ENCODE data around the gene SEMA3A.
A peak's percentile ranks its signal among the peaks of the same experiment; 100 is the strongest.
"Not testable (repeated sequence)": the region's sequence is repeated elsewhere in the genome, so short reads cannot be mapped to it uniquely, and the experiment has no call there.

Gene SEMA3A

DNA sequence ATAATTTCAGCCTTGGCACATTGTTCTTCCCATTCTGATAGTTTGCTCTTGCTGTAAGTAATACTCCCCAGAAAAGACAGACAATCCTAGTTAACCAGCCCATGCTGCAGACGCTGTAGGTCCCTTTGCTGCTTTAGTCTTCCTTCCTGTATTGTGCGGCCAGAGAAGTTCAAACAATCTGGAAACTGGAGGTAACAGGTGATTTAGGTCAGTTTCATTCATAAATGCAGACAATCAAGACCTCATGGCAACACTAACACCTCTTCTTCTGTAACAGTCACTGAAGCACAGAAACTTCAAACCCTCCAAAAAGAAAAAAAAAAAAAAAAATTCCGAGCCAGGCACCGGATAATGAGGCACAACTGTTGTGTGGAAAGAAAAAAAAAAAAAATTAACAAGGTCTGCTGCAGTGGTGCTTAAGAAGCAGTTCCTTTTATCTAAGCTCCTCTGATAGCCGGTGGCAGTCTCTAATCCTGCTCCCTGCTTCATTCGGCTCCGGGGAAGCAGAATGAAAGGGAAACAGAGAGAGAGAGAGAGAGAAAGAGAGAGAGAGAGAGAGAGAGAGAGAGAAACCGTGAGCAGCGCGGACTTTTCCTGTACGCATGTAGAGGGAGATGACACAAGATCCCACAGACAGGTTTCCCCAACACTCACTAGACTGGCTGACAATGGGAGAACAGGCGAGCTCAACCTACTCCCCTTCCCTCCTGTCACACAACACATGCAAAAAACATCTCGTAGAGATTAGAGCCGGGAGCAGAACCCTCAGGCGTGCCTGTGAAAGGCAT is at the start of gene SEMA3A:
SEMA3A (minus strand) TSS at position 306 of the 788 bp plus-strand sequence; CDS start at position 103, 203 bp downstream.
- peak; percentile 78 for DNase-seq
- in situ Hi-C loops (cut with MboI; ENCODE audit: low pct_unique_long_range_greater_than_20kb, low sequenced_read_pairs): no loop called here

DNA sequence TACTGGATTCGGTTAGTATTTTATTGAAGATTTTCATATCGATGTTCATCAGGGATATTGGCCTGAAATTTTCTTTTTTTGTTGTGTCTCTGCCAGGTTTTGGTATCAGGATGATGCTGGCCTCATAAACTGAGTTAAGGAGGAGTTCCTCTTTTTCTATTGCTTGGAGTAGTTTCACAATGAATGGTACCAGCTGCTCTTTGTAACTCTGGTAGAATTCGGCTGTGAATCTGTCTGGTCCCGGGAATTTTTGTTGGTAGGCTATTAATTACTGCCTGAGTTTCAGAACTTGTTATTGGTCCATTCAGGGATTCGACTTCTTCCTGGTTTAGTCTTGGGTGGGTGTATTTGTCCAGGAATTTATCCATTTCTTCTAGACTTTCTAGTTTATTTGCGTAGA is 48.4 kb upstream of the SEMA3A start:
- DNase-seq; in situ Hi-C loops (cut with MboI; ENCODE audit: low pct_unique_long_range_greater_than_20kb, low sequenced_read_pairs): not testable (repeated sequence)

DNA sequence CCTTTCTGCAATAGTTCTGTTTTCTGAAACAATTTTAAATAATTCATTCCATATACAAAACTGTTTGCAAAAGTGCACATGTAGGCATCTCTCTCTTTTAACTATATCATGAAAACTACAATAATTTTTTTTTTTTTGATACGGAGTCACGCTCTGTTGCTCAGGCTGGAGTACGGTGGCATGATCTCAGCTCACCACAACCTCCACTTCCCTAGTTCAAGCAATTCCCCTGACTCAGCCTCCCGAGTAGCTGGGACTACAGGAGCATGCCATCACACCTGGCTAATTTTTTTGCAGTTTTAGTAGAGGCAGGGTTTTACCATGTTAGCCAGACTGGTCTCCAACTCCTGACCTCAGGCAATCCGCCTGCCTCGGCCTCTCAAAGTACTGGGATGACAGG is 44.0 kb upstream of the SEMA3A start:
- in situ Hi-C loops (cut with MboI; ENCODE audit: low pct_unique_long_range_greater_than_20kb, low sequenced_read_pairs): no loop called here
- no peak for DNase-seq

DNA sequence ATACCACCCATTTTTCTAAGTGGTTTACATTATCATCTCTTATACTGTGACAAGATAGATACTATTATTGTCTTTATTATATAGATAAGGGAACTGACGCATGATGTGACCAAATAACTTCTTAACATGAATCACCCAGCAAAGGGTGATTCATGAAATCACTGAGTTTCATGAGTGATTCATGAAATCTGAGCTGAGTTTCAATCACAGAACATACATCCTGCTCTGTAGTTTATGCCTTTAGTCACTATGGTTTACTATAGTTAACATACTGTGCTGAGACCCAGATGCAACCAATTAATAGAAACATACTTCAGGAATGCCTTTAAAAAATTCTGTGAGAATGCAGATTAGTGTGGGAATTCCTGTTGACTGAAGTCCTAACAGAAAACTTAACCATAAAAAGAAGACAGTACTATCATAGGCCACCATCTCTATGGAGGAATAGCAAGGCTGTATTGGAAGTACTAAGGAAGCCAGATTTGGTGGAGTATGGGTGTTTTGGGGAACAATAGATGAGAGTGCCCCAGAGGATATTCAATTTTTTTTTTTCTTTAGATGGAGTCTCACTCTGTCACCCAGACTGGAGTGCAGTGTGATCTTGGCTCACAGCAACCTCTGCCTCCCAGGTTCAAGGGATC is 43.1 kb upstream of the SEMA3A start:
- in situ Hi-C loops (cut with MboI; ENCODE audit: low pct_unique_long_range_greater_than_20kb, low sequenced_read_pairs): no loop called here
- no peak for DNase-seq

DNA sequence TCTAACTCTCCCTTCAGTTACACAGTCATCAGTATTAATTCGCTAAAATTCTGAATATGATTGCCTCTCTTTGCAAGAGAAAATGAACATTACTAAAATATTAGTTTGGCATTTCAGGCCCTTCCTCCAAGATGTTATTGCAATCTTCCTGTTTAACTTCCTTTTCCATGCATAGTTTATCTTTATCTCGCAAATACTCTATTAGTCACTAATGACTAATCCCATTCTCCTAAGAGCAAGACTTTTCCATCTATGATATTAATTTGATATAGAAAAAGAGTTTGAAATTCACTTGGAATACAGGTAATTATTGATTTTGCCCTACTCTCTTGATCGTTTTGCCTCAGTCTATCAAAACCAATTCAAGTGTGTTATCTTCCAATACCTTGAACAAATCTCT is 41.8 kb upstream of the SEMA3A start:
- in situ Hi-C loops (cut with MboI; ENCODE audit: low pct_unique_long_range_greater_than_20kb, low sequenced_read_pairs): no loop called here
- DNase-seq: no peak

DNA sequence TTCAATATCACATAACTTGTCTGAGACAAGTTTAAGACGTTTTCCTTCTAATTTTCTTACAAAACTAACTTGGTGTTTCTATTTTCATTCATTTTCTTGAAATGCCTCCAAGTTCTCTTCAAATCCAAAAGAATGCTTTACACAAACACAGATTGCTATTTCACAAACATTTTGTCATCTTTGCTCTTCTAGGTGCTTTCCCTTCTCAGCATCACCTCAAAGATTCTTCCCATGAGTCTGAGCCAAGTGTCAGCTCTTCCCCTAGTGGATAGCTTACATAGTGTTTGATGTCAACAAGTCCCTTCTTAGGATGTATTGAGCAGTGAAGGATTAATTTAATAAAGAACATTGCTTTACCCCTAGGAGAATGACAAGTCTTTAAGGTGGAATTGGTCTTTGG is 38.1 kb upstream of the SEMA3A start:
- in situ Hi-C loops (cut with MboI; ENCODE audit: low pct_unique_long_range_greater_than_20kb, low sequenced_read_pairs): no loop called here

DNA sequence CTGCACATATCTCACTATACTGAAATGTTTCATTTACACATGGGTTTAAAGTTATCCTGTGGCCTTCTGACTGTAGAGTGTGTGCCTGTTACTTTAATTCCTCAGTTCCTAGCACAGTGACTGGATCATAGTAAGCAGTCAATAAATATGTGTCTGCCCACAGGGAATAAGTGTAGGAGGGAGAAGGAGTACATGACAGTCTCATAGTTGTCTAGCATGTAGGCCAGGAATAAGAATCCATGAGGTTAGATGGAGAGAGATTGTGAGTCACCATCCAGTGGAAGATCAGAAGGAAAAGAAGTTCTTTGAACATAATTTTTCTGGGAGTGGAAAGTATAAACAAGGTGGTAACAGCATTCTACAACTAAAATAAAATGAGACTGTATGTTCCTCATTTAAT is 36.6 kb upstream of the SEMA3A start:
- no peak for DNase-seq
- in situ Hi-C loops (cut with MboI; ENCODE audit: low pct_unique_long_range_greater_than_20kb, low sequenced_read_pairs): no loop called here

More for the DNA sequence above, 38.1 kb upstream of the SEMA3A start:
- no peak for DNase-seq

DNA sequence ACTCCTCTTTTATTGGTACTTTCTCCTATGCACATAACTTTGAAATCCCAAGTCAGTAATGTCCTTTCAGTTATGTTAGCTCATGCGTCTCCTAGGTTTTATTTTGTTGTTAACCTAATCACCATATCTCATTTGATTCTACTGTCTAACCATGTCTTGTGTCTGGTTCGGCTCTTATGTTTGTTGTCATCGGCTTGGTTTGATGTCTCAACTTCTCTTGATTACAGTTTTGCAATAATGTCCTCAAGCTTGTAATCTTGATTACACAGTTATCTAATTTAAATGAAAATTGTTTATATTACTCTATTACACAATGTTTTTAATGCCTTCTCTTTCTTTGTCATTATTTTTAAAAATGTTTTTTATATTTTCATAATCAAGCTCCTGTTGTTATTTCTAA is 35.9 kb upstream of the SEMA3A start:
- DNase-seq: no peak
- in situ Hi-C loops (cut with MboI; ENCODE audit: low pct_unique_long_range_greater_than_20kb, low sequenced_read_pairs): no loop called here

DNA sequence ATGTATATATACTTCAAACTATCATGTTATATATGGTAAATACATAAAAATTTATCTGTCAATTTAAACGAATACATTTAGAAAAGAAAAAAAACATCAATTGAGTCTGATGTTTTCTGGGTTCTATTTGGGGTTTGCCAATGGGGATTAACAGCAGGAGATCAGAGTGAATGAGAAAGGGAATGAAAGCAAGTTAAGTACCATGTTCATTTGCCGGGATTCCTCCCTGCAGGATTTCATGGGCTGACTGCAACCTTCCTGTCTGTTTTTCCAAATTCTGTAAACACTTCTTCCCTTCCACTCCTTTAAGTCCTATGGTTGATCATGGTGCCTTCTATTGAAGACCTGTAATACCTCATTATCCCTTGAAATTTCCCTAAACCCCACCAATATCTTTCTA is 33.9 kb upstream of the SEMA3A start:
- no peak for DNase-seq

DNA sequence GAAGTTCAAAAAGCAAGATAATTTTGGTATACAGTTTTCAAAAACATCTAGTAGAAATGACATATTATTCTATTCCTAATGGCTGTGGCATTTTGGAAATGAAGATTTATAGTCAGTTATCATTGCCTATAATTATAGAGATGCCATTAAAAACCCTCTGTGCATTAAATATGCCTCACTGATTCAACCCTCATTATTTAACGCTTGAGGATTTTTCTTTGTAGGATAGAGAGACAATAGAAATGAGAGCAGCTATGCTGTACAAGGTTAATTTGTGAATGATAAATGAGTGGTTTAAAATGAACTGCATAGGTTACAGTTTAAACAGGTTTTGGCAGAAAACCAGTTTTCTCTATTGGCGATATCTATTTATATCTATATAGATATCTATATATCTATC is 32.2 kb upstream of the SEMA3A start:
- no peak for DNase-seq
- in situ Hi-C loops (cut with MboI; ENCODE audit: low pct_unique_long_range_greater_than_20kb, low sequenced_read_pairs): no loop called here

More for the DNA sequence above, 33.9 kb upstream of the SEMA3A start:
- in situ Hi-C loops (cut with MboI; ENCODE audit: low pct_unique_long_range_greater_than_20kb, low sequenced_read_pairs): no loop called here

DNA sequence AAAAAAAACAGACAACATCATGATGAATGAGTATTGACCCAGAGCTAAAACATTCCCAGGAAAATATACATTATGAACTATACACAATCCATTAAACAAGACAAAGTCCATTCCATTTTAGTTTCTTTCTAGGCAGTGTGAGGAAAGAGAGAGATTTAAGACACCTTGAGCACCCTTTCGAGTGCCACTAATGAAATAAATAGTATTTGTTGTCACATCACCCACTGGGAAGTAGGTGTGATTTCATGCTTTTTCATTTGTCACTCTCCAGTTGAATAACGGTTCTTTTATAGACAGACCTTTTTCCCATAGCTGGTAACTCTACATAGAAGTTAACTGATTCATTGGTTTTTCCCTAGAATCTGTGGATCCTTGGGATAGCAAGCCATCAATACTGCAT is 29.9 kb upstream of the SEMA3A start:
- in situ Hi-C loops (cut with MboI; ENCODE audit: low pct_unique_long_range_greater_than_20kb, low sequenced_read_pairs): no loop called here
- no peak for DNase-seq

DNA sequence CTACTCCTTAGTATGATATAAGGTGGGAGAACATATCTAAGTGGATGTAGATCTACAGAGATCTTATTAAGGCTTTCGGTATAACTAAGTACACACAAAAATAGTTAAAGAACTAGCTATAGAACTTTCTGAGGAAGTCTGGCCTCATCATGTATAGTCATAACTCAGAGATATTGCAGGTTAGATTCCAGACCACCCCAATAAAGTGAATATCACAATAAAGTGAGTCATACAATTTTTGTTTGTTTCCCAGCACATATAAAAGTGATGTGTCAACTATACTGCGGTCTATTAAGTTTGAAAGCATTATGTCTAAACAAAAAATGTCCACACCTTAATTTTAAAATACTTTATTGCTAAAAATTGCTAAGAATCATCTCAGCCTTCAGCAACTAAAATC is 24.7 kb upstream of the SEMA3A start:
- DNase-seq: no peak
- in situ Hi-C loops (cut with MboI; ENCODE audit: low pct_unique_long_range_greater_than_20kb, low sequenced_read_pairs): no loop called here

DNA sequence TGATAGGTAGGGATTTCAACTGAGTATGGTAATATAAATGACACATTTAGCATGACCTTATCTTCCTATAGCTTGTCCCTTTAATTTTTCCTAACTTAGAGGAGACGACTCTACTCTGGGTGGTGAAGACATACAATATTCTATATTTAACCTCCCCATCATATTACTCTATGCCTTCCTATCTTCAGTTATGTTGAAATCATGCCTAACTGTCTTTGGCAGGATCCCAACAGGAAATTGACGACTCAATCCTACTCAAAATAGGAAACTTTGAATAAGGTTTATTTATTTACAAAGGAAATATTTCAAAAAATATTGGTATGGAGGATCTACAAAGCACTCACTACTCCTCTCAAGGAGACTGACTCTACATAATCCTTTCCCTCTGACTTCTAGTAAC is 24.1 kb upstream of the SEMA3A start:
- in situ Hi-C loops (cut with MboI; ENCODE audit: low pct_unique_long_range_greater_than_20kb, low sequenced_read_pairs): no loop called here
- peak; percentile 27 for DNase-seq

DNA sequence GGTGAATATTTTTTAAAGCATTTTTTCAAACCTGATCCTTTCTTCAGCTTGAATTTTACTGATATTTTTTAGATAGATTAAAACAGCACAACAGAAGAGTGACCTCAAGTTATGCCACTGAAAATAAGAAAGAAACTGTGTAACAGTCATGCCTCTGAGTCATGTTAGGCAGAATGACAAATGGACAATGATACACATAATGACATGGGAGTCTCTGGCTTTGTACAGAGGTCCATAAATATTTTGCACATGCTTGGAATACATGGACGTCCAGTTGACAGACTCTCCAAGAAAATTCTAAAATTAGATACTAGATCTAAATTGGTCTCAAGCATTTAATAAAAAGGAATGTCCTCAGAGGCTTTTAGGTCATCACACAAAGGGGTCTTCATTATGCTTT is 21.9 kb upstream of the SEMA3A start:
- DNase-seq: no peak
- in situ Hi-C loops (cut with MboI; ENCODE audit: low pct_unique_long_range_greater_than_20kb, low sequenced_read_pairs): no loop called here

DNA sequence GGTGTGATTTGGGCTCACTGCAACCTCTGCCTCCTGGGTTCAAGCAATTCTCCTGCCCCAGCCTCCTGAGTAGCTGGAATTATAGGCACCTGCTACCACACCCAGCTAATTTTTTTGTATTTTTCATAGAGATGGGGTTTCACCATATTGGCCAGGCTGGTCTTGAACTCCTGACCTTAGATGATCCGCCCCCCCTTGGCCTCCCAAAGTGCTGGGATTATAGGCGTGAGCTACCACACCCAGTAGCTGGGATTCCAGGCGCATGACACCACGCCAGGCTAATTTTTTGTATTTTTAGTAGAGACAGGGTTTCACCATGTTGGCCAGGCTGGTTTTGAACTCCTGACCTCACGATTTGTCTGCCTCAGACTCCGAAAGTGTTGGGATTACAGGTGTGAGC is 20.2 kb upstream of the SEMA3A start:
- DNase-seq; in situ Hi-C loops (cut with MboI; ENCODE audit: low pct_unique_long_range_greater_than_20kb, low sequenced_read_pairs): not testable (repeated sequence)

DNA sequence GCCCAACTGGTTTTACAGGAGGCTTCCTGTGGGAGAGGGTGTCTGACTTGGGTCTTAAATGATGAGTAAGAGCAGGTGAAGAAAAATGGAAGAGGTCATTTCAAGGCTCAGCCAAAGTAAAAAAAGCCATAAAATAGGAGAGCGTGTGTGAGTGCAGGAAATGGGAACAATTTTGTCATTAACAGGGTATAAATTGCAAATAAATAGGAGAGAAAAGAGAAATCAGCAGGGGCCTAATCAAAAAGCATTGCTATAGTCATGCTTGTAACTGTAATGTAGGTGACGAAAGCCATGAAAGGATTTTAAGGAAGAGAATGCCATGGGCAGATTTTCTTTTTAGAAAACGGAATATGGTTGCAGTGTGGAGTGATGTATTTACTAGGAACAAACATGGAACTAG is 15.7 kb upstream of the SEMA3A start:
- no peak for DNase-seq
- in situ Hi-C loops (cut with MboI; ENCODE audit: low pct_unique_long_range_greater_than_20kb, low sequenced_read_pairs): no loop called here

DNA sequence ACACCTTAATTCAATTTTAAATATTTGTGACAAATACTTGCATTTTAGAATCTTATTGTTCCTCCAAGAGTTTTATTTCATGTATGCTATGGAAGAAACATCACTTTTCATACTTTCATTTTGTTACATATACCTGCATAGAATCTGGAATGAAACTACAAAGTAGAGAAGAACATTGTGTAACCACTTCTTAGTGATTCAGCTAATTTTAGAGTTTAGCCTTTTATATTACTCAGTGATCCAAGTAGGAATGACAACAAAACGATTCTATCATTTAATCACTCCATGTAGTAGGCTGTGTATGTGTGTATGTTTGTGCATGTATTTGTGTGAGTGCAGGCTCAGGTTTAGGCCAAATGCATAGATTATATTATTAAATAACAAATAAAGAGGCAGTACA is 14.4 kb upstream of the SEMA3A start:
- in situ Hi-C loops (cut with MboI; ENCODE audit: low pct_unique_long_range_greater_than_20kb, low sequenced_read_pairs): no loop called here
- DNase-seq: no peak

DNA sequence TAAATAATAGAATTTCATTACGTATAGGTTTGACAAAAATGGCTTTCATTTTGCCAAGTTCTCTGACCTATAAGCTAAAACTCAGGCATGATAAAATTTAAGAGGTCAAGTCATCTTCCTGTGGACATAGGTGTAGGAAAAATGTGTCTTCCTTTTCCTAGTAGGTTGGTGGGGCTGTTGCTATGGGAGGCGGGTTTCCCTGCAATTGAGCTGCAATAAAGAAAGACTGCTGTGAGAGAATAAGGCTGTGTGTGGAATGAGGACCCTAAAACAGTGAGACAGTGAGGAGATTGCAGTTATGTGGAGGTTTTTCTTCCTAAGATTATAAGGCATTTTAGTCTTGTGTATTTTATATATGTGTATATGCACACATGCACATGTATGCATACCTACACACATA is 13.0 kb upstream of the SEMA3A start:
- no peak for DNase-seq
- in situ Hi-C loops (cut with MboI; ENCODE audit: low pct_unique_long_range_greater_than_20kb, low sequenced_read_pairs): no loop called here

DNA sequence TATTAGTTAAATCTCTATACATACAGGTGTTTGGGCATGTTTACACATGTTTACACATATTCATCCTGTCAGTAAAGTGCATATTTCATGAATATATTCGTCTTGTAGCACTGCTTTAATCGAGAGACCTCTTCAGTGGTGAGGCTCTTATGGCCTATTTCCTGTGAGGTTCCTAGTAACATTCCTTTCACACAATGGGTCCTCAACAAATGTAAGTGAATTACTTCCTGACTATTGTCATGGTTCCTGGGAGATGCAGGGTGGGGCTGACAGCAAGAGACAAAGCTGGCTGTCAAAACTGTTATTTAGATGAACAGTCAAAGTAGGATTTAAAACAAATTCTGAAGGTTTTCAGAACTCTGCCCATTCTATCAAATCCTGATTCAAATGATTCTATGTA is 12.4 kb upstream of the SEMA3A start:
- in situ Hi-C loops (cut with MboI; ENCODE audit: low pct_unique_long_range_greater_than_20kb, low sequenced_read_pairs): no loop called here
- DNase-seq: no peak

DNA sequence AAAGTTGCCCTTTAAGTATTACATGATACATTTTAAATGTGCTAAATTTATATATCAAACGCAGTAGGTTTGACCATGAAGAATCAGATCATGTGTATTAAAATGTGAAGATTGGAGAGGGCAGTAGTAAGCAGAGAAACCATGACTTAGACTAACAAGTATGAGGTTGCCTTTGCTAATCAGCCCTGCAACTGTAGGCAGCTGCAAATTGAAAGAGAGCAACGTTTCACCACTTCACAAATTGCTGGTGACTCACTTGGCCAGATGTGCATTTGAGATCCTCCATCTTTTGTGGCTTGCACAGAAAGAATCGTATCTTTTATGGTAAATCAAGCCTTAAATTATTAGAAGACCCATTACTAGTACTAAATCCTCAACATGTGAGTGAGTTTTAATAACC is 10.1 kb upstream of the SEMA3A start:
- DNase-seq: no peak
- in situ Hi-C loops (cut with MboI; ENCODE audit: low pct_unique_long_range_greater_than_20kb, low sequenced_read_pairs): no loop called here

DNA sequence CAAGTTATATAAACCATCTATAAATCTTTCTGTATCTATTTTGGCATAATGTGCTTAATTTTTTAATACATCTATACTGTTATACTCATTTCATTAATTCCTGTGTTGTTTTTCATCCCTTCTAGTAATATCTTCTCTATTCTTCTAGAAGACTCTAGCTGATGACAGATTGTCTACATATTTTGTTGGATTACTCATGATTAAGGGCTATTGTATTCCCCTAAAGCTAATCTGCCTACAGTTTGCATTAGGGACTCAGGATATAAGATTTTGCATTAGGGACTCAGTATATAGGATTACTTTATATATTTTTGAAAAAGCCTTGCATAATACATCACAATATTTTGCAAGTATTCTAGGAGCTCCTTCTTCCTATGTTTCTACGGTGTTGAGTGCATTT is 8.3 kb upstream of the SEMA3A start:
- in situ Hi-C loops (cut with MboI; ENCODE audit: low pct_unique_long_range_greater_than_20kb, low sequenced_read_pairs): no loop called here

More for the DNA sequence above, 8.3 kb upstream of the SEMA3A start:
- no peak for DNase-seq
